GM12891 (cell line): ENCODE measurements around the gene NR6A1.

Experiments used
- DNase-seq: peaks from one replicate; pipeline ENCODE4 v3.0.0; 2011; ENCODE audit warnings: low spot score; ENCODE audit not compliant: insufficient read length
- FAIRE-seq: peaks from 2 replicates; lab custom pipeline; 2011; peaks lifted over from hg19 to GRCh38; lab: Jason Lieb, UNC
- PAX5 ChIP-seq: IDR thresholded peaks from 2 replicates; pipeline ENCODE4 v1.6.1; 2011; ENCODE audit warnings: low read length, moderate library complexity, mild to moderate bottlenecking; ENCODE audit not compliant: insufficient read depth, severe bottlenecking
- POLR2A ChIP-seq: IDR thresholded peaks from 2 replicates; pipeline ENCODE4 v1.6.1; 2011; ENCODE audit warnings: low read depth, low read length, control low read depth
- POLR2AphosphoS5 ChIP-seq: IDR thresholded peaks from 2 replicates; pipeline ENCODE4 v1.6.1; 2011; ENCODE audit warnings: low read depth, low read length, control low read depth
- POU2F2 ChIP-seq: IDR thresholded peaks from 2 replicates; pipeline ENCODE4 v1.6.1; 2011; ENCODE audit warnings: low read depth, mild to moderate bottlenecking, control low read depth, low read length, moderate library complexity
- SPI1 ChIP-seq: IDR thresholded peaks from 2 replicates; pipeline ENCODE4 v1.6.1; 2011; ENCODE audit warnings: low read depth, low read length, control low read depth
- TAF1 ChIP-seq: IDR thresholded peaks from 2 replicates; pipeline ENCODE4 v1.6.1; 2011; ENCODE audit warnings: low read depth, low read length, control low read depth

Gene NR6A1

DNA sequence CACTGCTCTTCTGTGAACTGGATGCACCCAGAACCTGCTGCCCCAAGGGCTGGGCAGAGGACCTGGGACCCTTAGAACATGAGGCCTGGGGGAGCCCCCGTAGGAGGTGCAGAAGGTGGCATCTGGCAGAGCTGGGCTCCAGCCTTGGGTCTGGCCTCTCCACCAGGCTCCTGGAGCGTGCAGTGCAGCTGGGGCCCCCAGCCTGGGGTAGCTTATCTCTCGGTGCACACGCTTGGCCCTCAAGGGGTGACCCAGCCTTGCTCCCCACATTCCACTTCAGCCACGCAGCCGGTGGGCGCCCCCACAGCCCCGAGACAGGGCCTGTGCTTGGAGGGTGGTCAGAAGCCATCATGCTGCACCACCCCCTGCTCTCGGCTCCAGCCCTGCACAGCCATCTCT, 258.3 kb downstream of the NR6A1 start:
- DNase-seq = no peak
- TF ChIP-seq POLR2AphosphoS5 = no peak
- no peak for TF ChIP-seq TAF1
- no peak for TF ChIP-seq POU2F2
- TF ChIP-seq SPI1 = no peak
- TF ChIP-seq POLR2A = no peak
- TF ChIP-seq PAX5 = no peak
- FAIRE-seq = no peak

DNA sequence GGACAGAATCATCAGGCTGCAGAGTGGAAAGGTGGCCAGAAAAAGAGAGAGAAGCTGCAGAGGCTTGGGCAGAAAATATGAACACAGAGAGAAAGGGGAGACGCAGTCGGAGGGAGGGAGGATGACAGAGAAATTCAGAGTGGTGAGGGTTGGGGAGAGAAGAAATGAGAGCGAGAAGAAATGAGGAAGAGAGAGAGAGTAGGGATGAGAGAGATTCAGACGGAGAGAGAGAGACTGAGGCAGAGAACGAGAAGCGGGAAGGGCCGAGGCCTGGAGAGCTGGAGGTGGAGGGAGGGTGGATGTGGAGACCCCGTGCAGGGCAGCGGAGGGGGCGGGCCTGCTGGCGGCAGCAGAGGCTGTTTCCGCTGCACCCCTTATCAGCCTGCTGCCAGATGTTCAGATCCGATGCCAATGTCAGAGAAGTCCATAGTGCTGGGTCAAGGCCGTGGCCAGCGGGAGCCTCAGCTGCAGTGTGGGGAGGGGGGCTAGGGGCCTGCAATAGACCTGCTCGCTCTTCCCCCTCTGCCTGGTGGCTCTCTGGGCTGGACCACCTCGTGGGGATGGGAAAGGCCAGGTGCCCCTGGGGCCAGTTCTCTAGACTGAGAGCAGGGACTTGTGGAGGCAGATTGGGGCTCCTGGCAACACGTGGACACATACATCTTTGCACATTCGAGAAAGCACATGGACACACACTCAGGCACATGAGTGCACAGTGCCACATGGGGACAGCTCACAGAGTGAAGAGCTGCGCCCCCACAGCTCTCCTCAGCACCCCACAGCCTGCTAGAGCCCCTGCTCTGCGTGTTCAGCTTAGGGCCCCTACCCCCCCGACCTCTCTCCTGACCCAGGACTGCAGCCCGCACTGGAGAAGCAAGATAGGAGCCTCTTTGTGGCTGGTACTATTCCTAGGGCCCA, 259.0 kb downstream of the NR6A1 start:
- TF ChIP-seq PAX5 (no peak), POLR2A (no peak), POLR2AphosphoS5 (no peak), POU2F2 (no peak), SPI1 (no peak), TAF1 (no peak)
- DNase-seq = peak; percentile 26
- no peak for FAIRE-seq

DNA sequence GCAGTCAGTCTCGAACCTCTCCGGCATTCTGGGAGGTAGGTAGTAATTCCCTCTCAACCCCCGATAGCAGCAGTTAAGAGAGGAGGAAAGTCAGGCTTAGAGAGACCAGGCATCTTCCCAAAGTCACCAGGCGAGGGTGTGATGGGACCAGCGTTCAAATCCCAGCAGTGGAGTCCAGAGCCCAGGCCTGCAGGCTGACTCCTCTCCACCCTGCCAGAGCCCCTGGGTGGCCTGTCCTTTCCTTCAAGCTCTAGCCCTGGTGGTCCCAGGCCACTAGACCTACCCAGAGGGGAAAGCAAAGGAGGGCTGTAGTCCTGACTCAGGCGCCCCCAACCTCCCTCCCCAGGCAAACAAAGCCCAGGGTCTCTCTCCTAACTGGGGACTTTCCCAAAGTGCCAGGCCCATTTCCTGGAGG, 259.7 kb downstream of the NR6A1 start:
- TF ChIP-seq TAF1 (no peak), POLR2AphosphoS5 (no peak), POU2F2 (no peak), POLR2A (no peak), SPI1 (no peak), PAX5 (no peak)
- peak; percentile 10 for DNase-seq
- FAIRE-seq = no peak

DNA sequence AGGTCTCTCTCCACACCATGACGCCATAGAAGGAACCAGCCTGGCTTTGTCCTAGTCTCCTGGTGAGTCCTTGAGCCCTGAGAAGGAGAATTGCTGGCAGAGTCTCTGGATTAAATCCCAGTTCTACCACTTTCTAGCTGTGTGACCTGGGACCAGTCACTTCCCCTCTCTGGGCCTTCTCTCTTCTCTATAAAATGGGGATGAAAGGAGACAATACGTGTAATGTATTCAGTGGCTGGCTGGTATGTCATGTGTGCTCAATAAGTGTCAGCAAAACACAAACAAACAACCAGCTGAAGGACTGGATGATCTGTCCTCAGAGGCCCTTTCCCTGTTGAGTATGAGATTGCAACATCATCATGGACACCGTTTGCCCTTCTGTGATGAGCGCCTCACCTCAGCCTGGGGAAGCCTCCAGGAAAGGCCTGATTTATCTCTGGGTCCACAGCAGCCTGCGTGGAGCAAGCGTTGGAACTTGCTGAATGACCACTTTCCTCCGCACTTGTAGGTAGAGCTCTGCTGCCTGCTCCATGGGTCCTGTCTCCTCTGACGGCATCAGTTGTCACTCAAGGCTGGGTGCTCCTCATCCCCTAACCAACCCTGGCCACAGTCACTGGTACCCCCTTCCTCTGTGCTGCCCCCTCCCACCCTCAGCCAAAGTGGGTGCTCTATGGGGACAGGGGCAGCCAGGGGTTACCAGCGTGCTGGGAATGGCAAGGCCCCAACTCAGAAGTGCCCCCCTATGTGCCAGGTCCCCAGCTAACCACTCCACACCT, 260.3 kb downstream of the NR6A1 start:
- DNase-seq (peak; percentile 19), FAIRE-seq (no peak)

DNA sequence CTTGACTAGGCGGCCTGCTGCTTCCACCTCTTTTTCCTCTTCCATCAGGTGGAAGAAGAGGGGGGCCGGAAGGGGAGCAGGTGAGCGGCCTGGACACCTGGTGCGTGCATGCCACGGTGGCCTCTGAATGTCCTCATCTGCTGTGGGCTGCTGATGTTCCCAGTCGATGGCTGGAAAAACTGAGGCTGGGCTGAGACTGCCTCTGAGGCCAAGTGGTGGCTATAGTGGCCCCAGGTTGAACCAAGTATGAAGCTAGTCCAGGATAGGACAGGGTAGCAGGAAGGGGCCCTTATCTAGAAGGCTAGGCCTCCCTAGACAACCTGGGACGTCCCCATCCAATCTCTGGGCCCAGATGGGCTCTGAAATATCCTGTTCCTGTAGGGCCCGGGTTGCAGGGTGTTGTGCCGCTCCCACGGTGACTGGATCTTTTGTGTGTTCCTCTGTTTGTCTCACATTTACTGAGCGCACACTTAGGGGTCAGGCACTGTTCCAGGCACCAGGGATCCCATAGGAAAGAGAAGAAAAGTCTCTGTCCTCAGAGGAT, 263.2 kb downstream of the NR6A1 start:
- FAIRE-seq (no peak), DNase-seq (peak; percentile 17)
- TF ChIP-seq SPI1 = no peak
- TF ChIP-seq POLR2AphosphoS5 = no peak
- TF ChIP-seq POLR2A = no peak

More for the DNA sequence above, 260.3 kb downstream of the NR6A1 start:
- TF ChIP-seq SPI1 (no peak), POU2F2 (no peak), TAF1 (no peak)

DNA sequence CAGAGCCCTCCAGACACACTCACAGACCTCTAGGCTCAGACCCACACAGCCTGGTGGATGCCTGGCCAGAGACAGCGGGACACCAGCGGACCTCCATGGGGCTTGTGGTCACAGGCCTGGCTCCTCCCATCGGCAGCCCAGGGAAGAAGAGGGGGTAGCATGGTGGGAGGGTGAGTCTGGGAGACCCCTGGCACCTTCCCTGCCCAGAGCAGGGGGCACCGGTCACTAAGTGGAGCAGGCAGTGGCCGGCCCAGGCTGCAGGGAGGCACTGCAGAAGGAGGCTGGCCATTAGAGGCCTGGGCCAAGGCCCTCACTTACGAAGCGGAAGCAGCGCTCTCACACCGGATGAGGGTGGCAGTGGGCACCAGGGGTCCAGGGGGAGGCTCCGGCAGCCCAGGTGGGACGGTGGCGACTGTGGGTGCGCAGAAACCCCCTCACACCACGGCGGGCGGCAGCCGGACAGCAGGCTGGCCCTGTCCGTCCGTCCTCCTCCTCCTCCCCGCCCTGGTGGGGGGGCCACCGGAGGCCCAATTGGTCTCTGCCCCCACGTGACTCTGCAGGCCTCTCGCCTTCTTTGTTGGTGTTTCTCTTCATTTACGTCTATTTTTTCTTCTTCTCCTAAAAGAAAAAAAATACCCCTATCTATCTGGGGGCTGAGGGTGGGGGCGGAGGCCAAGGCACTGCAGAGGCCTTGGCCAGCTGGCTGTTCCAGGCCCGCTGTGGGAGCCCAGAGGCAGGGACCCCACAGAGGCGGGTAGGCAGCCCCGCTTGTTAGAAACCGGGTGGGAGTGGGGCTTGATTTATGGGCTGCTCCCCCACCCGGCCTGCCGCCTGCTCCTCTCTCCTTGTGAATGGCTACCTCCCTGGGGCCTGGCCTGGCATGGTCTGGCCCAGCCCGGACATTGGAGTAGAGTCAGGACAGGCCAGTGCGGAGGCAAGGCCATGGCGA, 263.9 kb downstream of the NR6A1 start, which contains the start of gene NR5A1:
Gene NR5A1 (minus strand): TSS at position 469 of the 949 bp plus-strand sequence. CDS start 4,004 bp downstream, outside the sequence.
- no peak for TF ChIP-seq POLR2A
- TF ChIP-seq POLR2AphosphoS5 = no peak
- no peak for TF ChIP-seq PAX5
- TF ChIP-seq TAF1 = no peak
- TF ChIP-seq SPI1 = no peak
- TF ChIP-seq POU2F2 = no peak
- FAIRE-seq (no peak), DNase-seq (peak; percentile 12)

DNA sequence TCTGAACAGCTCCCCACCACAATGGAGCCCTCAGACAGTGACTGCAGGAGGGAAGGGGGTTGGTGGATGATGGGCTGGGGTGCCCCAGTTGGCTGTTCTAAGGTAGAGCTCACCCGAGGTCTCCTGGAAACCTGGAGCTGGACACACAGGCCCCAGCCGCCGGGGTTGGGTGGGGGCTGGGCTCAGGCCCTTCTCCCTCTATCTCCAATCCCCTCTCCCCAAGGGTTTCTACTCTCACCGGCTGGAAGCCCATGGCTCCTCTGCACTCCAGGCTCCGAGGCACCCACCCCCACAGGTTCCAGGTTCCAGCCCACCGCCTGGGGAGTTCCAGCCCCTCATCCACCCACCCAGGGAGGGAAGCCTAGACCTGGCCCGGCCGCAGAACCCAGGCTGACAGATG, 264.7 kb downstream of the NR6A1 start:
- TF ChIP-seq PAX5 (no peak), TAF1 (no peak), POLR2AphosphoS5 (no peak), POU2F2 (no peak), POLR2A (no peak), SPI1 (no peak)

DNA sequence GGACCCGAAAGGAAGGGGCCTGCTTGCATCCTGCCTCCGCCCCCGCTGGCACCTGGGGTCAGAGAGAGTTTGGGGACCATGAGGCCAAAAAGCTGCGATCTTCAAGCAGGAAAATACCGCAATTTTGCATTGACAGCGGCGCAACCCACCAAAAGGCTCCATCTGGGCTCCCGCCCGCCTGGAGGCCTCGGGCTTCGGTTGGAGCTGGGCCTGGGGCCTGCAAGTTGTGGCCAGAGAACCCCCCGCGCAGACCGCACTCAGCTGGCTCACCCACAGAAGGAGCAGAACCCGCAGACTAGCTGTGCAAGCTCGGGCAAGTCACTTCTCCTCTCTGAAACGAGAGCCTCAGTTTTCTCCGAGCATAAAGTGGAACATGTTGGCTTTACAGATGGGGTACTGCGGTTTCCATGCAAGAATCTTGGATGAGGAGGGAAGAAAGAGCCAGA, 265.2 kb downstream of the NR6A1 start:
- no peak for FAIRE-seq
- no peak for DNase-seq

More for the DNA sequence above, 264.7 kb downstream of the NR6A1 start:
- DNase-seq = peak; percentile 15
- no peak for FAIRE-seq

More for the DNA sequence above, 265.2 kb downstream of the NR6A1 start:
- TF ChIP-seq TAF1 = no peak
- TF ChIP-seq POU2F2 = no peak
- no peak for TF ChIP-seq POLR2AphosphoS5
- no peak for TF ChIP-seq POLR2A
- TF ChIP-seq PAX5 = no peak
- TF ChIP-seq SPI1 = no peak
